HG03575 (cell line): ENCODE results near the gene ORM2.

Experiments used
- ATAC-seq: cut with Tn5 transposase; IDR thresholded peaks from one replicate; pipeline ENCODE4 v1.9.1; 2021; ENCODE audit not compliant: unreplicated experiment, insufficient number of reproducible peaks, low FRiP score; ENCODE audit errors: extremely low read depth

ORM2 gene

GRCh38 chr9:114343471-114344187, 14.0 kb downstream of the ORM2 start:
- ATAC-seq: no peak

GRCh38 chr9:114344188-114344566, 14.5 kb downstream of the ORM2 start:
- ATAC-seq: no peak

GRCh38 chr9:114344692-114345091, 15.0 kb downstream of the ORM2 start:
- no peak for ATAC-seq

- ATAC-seq: no peak
Observed at GRCh38 chr9:114345493-114346065, 15.9 kb downstream of the ORM2 start.

GRCh38 chr9:114346146-114346545, 16.5 kb downstream of the ORM2 start:
- ATAC-seq: no peak

- no peak for ATAC-seq
Observed at GRCh38 chr9:114347675-114348074, 18.0 kb downstream of the ORM2 start.

- no peak for ATAC-seq
Observed at GRCh38 chr9:114348261-114348905, 18.7 kb downstream of the ORM2 start.

- peak; percentile 84 for ATAC-seq
Observed at GRCh38 chr9:114348906-114349482, 19.3 kb downstream of the ORM2 start.

- no peak for ATAC-seq
Observed at GRCh38 chr9:114349713-114350480, 20.2 kb downstream of the ORM2 start.

- no peak for ATAC-seq
Observed at GRCh38 chr9:114350636-114351401, 21.1 kb downstream of the ORM2 start.

GRCh38 chr9:114351932-114352331, 22.3 kb downstream of the ORM2 start:
- no peak for ATAC-seq

GRCh38 chr9:114355821-114356220, 26.2 kb downstream of the ORM2 start:
- no peak for ATAC-seq

GRCh38 chr9:114356792-114357191, 27.1 kb downstream of the ORM2 start:
- ATAC-seq: no peak

GRCh38 chr9:114357360-114357759, 27.7 kb downstream of the ORM2 start:
- ATAC-seq: no peak

- no peak for ATAC-seq
Observed at GRCh38 chr9:114357911-114358328, 28.3 kb downstream of the ORM2 start.

- ATAC-seq: no peak
Observed at GRCh38 chr9:114359801-114360200, 30.1 kb downstream of the ORM2 start.

GRCh38 chr9:114361542-114361941, 31.9 kb downstream of the ORM2 start:
- ATAC-seq: no peak

- no peak for ATAC-seq
Observed at GRCh38 chr9:114362394-114362793, 32.7 kb downstream of the ORM2 start.

- ATAC-seq: no peak
Observed at GRCh38 chr9:114363424-114363823, 33.8 kb downstream of the ORM2 start.
